Nephron progenitor cell (in vitro differentiated cells): ENCODE measurements around the gene CREG2.
A peak's percentile ranks its signal among the peaks of the same experiment; 100 is the strongest.

ENCODE experiments used
- DNase-seq: peaks from one replicate; pipeline ENCODE4 v3.0.0; 2021
- H3K27ac Mint-ChIP-seq: 2 replicates; pipeline ENCODE4 v1.8.0; 2021; ENCODE audit warnings: mild to moderate bottlenecking, moderate library complexity, mixed read lengths
- H3K27me3 Mint-ChIP-seq: 2 replicates; pipeline ENCODE4 v1.8.0; 2021; ENCODE audit warnings: mild to moderate bottlenecking, low read depth, mixed read lengths; ENCODE audit not compliant: poor library complexity
- H3K36me3 Mint-ChIP-seq: 2 replicates; pipeline ENCODE4 v1.8.0; 2021; ENCODE audit warnings: low read depth, mixed read lengths
- H3K4me1 Mint-ChIP-seq: 2 replicates; pipeline ENCODE4 v1.8.0; 2021; ENCODE audit warnings: mixed read lengths
- H3K4me3 Mint-ChIP-seq: 2 replicates; pipeline ENCODE4 v1.8.0; 2021; ENCODE audit warnings: mild to moderate bottlenecking, moderate library complexity, mixed read lengths
- H3K9me3 Mint-ChIP-seq: 2 replicates; pipeline ENCODE4 v1.8.0; 2021; ENCODE audit warnings: mild to moderate bottlenecking, moderate library complexity, mixed read lengths
- CTCF ChIP-seq: fragments of 200-600 bp; sonication (generic); IDR thresholded peaks from 2 replicates; pipeline ENCODE4 v1.5.0; 2021; ENCODE audit warnings: antibody characterized with exemption

Gene CREG2

GRCh38 chr2:101305492-101306078 is 81.7 kb downstream of the CREG2 start:
- H3K27me3 Mint-ChIP-seq, result peaks cover 5% of the 10 kb centered on the region
- TF ChIP-seq CTCF, result no peak

GRCh38 chr2:101305035-101305434 is 82.3 kb downstream of the CREG2 start:
- Mint-ChIP-seq H3K9me3 (peaks cover 1% of the 10 kb centered on the region), H3K4me3 (no peak overlapping the region), H3K36me3 (peaks cover 44% of the 10 kb centered on the region), H3K4me1 (peaks cover 33% of the 10 kb centered on the region), H3K27ac (no peak overlapping the region), H3K27me3 (peaks cover under 1% of the 10 kb centered on the region)
- TF ChIP-seq CTCF, result no peak
- no peak for DNase-seq

More at GRCh38 chr2:101305492-101306078, 81.7 kb downstream of the CREG2 start:
- Mint-ChIP-seq H3K9me3 (peaks cover 3% of the 10 kb centered on the region), H3K27ac (no peak overlapping the region), H3K36me3 (peaks cover 44% of the 10 kb centered on the region), H3K4me3 (peak overlapping the region; percentile 89), H3K4me1 (peaks cover 36% of the 10 kb centered on the region)
- no peak for DNase-seq

GRCh38 chr2:101303688-101304087 is 83.6 kb downstream of the CREG2 start:
- Mint-ChIP-seq H3K36me3 (peaks cover 44% of the 10 kb centered on the region), H3K9me3 (no peaks in the 10 kb centered on the region), H3K27ac (no peak overlapping the region), H3K4me3 (no peak overlapping the region), H3K27me3 (no peaks in the 10 kb centered on the region), H3K4me1 (peaks cover 41% of the 10 kb centered on the region)
- DNase-seq, result no peak
- TF ChIP-seq CTCF, result no peak

GRCh38 chr2:101302016-101302415 is 85.3 kb downstream of the CREG2 start:
- H3K27ac Mint-ChIP-seq, result peak overlapping the region; percentile 49
- no peaks in the 10 kb centered on the region for H3K27me3 Mint-ChIP-seq
- H3K36me3 Mint-ChIP-seq, result peaks cover 50% of the 10 kb centered on the region
- peaks cover 37% of the 10 kb centered on the region for H3K4me1 Mint-ChIP-seq
- H3K9me3 Mint-ChIP-seq, result no peaks in the 10 kb centered on the region
- H3K4me3 Mint-ChIP-seq, result no peak overlapping the region
- no peak for DNase-seq
- no peak for TF ChIP-seq CTCF

- Mint-ChIP-seq H3K27me3 (no peaks in the 10 kb centered on the region), H3K27ac (no peak overlapping the region), H3K9me3 (no peaks in the 10 kb centered on the region), H3K4me3 (no peak overlapping the region), H3K36me3 (peaks cover 50% of the 10 kb centered on the region), H3K4me1 (peaks cover 26% of the 10 kb centered on the region)
- TF ChIP-seq CTCF, result no peak
- DNase-seq, result no peak
These were observed 86.5 kb downstream of the CREG2 start for GRCh38 chr2:101300836-101301235.

GRCh38 chr2:101300164-101300563 is 87.1 kb downstream of the CREG2 start:
- no peaks in the 10 kb centered on the region for H3K27me3 Mint-ChIP-seq
- H3K4me3 Mint-ChIP-seq, result no peak overlapping the region
- H3K4me1 Mint-ChIP-seq, result peaks cover 19% of the 10 kb centered on the region
- H3K9me3 Mint-ChIP-seq, result no peaks in the 10 kb centered on the region
- H3K27ac Mint-ChIP-seq, result peak overlapping the region; percentile 24
- no peak for DNase-seq
- no peak for TF ChIP-seq CTCF
- peaks cover 50% of the 10 kb centered on the region for H3K36me3 Mint-ChIP-seq
